Measurements from ENCODE around the gene IL2RA.

Gene IL2RA

DNA sequence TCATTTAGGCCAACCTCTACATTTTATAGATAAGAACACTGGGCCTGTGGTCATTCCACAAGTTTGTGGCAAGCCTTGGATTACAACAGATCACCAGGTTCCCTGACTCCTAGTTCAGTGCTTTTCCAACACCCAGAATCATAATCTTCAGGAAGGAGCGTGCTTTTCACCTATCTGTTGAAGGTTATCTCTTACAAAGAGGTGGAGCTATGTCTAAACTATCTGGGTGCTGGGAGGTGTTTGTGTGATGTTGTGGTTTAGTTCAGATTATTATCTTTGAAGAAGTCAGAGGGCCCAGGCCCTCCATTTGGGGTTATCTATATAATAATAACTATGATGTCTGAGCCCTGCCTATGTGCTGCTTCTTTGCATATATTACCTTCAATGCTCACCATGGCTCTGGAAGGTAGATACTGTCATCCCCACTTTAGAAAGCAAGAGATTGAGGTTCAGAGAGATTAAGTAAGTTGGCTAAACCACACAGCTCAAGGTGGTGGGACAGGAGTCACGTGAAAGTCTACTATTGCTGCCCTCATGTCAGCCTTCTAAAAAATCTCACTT is 24.0 kb downstream of the IL2RA start:
- no peak for DNase-seq (ENCODE audit: low read depth)

DNA sequence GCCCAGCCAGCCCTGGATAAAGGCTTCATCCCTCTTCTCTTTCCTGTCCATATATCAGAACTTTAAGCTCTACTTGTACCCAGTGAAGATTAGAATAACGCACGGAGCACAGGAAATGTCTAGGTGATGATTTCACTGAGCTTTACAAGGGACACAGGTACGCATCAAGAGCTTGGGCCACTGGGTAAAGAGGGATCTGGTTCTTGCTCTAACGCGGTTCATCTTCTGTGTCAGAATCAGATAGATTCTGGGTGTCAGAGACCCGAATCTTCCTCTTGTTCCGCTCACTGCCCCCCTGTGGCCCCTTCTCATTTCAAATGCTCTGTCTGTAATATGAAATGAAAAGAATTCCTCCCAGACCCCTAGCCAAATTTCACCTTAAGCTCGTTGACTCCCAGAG is 24.7 kb downstream of the IL2RA start:
- DNase-seq (ENCODE audit: low read depth), result no peak

DNA sequence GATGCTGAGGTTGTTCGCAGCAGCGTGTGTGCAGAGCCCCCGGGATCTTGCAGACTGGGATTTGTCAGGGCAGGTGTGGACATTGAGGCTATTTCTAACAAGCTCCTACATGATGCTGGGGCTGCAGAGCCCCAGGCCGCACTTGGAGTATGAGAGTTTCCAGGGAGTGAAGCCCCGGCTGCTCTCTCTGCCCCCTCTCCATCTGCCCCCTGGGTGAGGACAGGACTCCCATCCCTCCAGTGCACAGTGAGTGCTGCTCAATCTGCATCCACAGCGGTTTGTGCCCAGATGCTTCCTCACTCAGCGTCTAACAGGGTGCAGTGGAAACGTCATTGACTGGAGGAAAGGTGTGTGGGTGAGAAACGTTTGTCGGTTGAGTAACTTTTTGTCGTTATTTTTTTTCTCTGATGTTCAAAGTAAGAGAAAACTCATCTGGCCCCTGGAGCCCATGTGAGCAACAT is 25.3 kb downstream of the IL2RA start:
- DNase-seq (ENCODE audit: low read depth), result no peak

DNA sequence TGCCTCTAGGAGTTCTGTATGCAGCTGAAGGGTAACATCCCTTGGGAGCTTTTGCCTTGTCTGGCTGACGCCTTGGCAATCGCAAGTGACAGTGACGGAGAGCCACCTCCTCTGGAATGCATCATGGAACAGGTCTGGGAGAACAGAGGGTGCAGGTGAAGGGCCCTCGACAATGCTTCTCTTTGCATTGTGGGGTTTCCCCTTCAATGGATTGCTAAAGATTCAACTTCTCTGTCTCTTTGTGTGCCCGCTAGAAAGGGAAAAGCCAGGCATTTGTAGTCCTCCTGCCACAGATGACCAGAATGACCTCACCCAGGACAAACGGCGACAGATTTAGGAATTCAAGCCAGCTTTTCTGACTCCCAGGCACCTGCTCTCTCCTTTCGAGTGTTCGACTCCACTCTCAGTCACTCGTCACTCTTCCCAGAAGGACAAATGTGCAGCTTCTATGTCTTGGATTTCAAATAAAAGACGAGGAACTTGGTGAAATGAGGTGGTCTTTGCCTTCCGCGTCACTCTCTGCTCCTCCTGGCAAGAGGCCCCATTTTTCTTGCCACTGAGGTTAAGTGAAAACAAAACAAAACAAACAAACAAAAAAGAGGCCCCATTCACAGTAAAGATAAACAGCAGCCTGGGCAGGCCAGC is 26.1 kb downstream of the IL2RA start:
- no peak for DNase-seq (ENCODE audit: low read depth)

DNA sequence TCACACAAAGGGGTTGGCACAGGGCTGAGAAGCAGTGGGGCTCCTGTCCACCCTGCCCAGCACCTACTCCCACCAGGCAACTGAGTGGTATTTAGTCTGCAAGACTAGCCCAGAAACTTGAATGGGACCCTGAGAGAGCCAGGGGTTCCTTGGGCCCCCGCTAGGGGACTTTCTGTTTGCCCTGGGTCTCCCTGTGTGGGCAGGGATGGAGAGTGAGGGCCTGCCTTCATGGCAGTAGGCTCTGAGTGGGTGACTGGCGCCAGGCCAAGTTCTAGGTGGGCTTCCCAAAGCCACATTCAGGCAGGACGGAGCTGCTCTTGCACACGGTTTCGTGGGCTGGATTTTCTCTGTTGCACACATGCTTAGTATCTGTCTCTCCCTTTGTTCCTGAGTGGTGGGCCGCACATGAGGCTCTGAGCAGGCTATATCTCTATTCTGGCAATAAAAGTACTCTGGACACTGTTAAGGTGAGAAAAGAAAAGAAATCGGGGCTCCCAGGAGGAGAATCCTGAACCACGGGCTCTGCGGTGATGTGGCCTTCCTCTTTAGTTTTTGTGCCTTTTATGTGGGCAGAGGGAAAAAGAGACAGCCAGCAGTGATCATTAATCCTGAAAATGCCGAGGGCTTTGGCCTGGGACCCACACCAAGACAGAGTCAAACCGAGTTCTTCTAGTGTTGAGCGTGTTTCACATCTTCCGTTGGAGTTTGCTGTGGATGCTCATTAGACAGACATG is 26.9 kb downstream of the IL2RA start:
- DNase-seq (ENCODE audit: low read depth), result no peak

DNA sequence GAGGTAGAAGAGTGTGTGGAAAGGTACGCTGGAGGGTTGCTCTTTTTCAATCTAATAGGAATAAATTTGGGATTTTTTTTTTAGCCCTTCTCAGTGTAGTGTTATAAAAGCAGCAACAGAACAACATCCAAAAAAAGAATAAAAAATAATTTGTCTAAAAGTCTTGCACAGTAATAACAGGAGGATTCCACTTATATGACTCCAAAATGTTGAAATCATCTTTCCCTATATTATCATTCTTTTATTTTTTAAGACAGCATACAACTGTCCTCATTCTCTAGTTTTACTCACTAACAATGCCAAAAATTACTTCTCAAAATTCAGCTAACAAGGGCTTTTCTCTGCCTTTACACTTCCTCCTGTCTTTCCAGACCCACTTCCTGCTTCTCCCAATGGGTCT is 27.8 kb downstream of the IL2RA start:
- DNase-seq (ENCODE audit: low read depth), result no peak

DNA sequence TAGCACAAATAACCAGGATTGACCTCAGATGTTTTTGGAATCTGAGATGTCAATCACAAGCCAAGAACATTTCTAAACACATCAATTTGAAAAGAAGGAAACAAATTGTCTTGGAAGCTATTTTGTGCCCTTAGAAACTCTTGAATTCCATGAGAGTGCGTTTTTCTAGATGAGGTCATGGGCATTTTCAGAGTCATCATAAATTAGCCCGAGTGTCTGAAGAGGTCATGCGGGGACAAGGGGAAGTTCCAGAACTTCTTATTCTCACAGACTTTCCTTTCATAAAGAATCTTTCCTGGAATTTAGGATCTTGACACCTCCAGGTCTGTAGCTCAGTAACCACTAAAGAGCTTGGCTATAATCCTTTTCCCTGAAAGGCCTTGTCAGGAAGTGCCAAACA is 28.2 kb downstream of the IL2RA start:
- DNase-seq (ENCODE audit: low read depth), result no peak

DNA sequence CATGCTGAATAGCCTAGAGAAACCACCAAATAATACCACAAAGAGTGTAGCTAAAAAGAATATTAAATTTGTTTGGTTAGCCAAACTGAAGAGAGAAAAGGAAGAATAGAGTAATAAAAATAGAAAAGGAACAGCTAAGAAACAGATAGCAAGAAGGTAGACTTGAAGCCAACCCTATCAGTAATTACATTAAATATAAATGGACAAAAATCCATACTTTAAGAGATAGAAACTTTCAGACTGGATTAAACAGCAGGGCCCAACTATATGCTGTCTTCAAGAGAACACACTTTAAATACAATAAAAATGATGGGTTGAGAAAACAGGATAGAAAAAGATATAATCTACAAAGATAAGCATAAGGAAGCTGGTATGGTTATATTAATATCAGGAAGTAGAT is 31.2 kb downstream of the IL2RA start:
- DNase-seq (ENCODE audit: low read depth), result no peak

DNA sequence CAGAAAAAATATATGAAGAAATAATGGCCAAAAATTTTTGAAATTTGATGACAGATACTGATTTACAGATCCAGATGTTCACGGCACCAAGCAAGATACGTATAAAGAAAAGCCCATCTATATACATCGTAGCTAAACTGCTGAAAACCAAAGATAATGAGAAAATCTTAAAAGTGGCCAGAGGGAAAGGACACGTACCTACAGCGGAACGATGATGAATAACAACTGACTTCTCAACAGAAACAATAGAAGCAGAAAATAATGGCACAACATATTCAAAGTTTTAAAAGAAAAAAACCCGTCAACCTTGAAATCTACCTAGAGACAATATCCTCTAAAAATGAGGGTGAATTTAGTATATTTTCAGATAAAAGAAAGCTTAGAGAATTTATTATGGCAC is 31.9 kb downstream of the IL2RA start:
- no peak for DNase-seq (ENCODE audit: low read depth)

DNA sequence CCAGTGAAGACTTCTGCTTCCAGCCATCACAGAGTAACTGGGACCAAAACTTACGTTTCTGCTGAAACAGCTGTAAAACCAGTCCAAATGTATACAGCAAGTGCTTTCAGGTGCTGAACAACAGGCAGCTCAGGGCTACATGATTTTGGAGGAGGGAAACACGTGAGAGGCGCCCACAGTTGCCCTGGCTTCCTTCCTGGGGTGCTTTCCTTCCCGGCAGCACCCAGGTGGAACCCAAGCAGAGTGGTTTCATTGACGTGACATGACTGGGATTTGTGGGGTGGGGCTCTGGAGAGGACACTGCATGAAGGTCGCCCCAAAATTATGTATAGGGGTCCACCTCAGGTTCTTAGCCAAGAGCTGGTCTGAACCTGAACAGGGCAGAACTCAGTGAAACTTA is 34.2 kb downstream of the IL2RA start:
- DNase-seq (ENCODE audit: low read depth), result no peak

DNA sequence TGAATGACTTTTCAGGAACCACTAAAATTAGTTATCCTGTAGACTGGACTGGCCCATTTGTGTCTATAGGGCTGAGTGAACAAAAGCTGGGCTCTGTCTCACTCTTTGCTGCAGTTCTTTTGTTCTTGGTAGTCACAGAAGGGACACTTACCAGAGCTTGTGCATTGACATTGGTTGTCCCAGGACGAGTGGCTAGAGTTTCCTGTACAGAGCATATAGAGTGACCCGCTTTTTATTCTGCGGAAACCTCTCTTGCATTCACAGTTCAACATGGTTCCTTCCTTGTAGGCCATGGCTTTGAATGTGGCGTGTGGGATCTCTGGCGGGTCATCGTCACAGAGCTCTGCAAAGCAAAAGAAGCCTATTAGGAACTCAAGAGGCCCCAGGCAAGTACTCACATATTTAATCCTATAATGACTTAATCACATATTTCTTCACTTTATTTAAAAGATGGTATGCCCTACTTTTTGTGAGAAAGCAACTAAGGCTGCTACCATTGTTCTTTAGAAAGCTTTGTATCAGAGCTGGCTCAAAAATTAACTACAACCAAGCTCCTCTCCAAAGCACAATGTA is 36.4 kb downstream of the IL2RA start:
- DNase-seq (ENCODE audit: low read depth), result no peak

DNA sequence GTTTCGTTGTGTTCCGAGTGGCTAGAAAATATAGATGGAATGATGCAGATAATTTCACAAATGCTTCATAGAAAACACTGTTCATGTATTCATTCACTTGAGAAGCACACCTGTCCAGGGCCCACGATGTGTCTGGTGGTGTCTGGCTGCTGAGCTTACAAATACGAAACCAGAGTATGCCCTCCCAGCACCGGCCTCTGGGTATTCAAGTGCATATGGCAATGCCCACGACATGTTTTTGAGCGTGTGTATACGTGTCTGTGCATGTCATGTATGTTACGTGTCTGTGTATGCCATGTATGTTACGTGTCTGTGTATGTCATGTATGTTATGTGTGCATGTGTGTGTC is 37.9 kb downstream of the IL2RA start:
- DNase-seq (ENCODE audit: low read depth), result no peak

DNA sequence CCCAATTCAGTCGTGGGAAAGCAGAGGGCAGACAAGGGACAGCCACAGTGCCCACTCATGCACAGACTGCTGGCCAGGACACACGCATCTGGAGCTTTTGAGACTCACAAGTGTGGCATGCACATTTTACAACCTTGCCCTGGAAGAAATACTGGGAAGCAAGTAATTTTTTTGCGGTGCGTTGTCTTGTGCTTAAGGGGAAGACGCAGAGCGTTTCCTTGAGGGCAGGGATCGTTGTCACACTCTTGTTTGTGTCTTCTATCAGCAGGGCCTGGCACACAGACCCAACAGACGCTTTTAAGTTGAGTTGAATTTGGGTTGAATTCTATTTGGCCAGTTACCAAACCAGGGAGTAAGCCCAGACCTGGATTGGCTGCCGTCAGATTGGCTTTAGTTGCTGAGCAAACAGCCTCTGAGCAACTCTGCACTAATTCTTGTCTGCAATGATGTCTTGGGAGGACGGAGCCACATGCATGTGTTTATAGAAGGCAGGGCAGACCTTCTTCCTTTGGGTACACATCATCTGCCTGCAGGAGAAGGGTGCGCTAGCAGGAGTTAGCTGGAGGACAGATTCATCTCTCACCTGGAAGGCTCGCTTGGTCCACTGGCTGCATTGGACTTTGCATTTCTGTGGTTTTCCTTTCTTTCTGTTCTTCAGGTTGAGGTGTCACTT is 38.4 kb downstream of the IL2RA start:
- no peak for DNase-seq (ENCODE audit: low read depth)

DNA sequence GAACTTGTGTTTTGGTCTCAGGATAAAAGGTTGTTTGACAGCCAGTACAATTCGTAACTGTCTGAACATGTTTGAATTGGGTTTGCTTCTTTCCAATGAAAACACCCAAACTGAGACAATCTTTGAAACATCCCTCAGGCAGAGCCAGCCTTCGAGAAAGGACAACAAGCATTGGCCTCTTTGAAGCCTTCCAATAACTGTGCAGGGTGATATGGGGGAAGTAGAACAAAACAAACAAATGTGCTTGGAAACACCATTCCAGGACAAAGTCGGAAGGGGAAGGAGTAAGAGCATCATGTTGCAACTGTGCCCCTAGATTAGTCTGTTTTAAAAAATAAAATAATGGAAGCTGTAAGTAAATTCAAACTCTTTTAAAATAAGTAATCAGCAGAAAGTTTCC is 39.5 kb downstream of the IL2RA start:
- DNase-seq (ENCODE audit: low read depth), result no peak

DNA sequence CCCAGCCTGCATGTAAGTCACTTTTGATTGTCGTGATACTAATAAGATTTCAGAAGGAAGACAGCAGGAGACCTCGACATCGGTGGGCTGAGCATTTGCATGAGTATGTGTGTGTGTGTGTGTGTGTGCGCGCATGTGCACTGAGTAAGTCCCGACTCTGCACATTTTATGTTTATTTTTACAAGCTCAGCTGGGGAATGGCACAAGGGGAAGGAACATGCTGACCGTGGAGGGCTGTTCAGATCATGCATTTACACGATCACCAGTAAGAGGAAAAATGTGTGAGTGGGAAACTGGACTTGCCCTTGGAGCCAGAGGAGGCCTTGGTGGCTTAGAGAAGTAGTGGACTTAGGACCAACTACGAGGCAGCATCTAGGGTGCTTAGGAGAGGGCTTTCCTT is 41.3 kb downstream of the IL2RA start:
- DNase-seq (ENCODE audit: low read depth), result no peak

DNA sequence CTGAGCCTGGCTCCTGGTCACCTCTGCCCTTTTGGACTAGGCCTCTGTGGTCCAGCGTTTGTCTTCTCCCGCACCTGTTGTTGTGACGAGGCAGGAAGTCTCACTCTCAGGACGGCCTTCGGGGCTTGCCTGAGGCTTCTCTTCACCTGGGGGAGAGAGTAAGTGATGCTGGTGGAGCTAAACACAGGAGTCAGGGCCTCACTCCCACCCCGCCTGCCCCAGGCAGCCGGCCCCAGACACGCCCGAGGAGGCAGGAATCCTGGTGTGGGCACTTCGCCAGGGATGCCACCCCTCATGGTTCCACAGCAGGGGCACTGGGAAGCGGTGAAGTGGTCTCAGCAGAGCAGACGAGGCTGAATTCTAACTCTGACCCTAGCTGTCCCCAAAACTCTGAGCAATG is 42.4 kb downstream of the IL2RA start:
- no peak for DNase-seq (ENCODE audit: low read depth)

DNA sequence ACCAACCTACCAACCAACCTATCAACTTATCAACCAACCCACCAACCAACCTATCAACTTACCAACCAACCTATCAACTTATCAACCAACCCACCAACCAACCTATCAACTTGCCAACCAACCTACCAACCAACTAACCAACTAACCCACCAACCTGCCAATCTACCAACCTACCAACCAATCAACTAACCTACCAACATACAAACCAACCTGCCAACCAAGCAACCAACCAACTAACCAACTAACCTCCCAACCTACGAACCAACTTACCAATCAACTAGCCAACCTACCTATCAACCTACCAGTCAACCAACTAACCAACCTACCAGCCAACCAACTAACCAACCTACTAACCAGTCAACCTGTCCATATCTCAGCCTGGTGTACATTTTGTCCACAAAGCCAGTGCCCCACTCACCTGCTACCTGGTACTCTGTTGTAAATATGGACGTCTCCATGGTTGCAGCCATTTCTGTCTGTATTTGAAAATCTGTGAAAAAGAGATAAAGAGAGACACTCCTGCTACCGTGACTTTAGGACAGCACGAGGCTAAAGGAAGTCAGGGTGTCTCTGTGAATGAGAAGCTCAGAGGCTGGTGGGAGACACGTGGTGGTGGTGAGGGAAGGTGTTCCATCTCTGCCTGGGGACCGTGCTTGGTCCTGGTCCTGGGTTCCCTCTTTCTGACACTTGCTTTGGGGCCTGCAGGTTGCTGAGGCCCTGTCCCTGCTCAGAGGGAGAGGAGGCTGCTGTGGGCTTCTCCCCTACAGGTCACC is 43.0 kb downstream of the IL2RA start:
- no peak for DNase-seq (ENCODE audit: low read depth)

DNA sequence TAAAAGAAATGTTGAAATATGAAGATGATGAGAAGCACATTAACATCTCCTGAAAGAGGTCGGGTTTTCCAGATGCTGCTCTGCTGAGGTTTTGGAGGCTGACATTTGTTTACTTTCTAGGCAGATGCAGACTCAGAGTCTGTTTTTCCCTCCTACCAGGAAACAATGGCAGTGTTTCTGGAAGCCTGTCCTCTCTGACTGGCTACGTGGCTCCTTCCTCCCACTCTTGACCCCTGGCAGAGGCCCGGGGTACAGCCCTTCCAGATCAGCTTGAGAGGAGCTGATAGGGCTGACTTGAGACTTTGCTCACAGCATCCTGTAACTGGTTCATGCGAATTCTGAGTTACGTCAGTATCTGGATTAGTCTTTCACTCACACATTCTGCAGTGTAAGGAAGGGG is 43.7 kb downstream of the IL2RA start:
- DNase-seq (ENCODE audit: low read depth), result no peak

DNA sequence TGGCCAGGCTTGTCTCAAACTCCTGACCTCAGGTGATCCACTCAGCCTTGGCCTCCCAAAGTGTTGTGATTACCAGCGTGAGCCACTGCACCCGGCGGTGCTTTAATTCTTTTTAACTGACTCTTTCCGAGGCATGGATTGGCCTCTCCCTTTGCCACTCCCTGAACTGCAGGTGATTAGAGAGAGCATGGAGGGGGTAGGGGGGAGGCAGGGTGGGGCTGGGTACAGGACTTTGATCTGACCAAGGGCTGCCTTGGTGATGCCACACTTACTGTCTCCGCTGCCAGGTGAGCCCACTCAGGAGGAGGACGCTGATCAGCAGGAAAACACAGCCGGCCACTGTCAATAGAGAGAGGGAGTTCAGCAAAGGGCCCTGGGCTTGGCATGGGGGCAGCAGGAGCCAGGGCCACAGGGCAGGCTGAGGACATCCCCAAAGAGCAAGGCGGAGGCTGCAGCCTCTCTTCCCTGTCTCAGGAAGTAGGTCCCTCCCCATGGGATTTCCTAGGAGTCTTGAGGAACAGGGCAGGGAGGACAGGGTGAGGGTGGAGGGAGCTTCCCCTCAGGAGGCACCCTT is 44.3 kb downstream of the IL2RA start:
- DNase-seq (ENCODE audit: low read depth), result no peak

DNA sequence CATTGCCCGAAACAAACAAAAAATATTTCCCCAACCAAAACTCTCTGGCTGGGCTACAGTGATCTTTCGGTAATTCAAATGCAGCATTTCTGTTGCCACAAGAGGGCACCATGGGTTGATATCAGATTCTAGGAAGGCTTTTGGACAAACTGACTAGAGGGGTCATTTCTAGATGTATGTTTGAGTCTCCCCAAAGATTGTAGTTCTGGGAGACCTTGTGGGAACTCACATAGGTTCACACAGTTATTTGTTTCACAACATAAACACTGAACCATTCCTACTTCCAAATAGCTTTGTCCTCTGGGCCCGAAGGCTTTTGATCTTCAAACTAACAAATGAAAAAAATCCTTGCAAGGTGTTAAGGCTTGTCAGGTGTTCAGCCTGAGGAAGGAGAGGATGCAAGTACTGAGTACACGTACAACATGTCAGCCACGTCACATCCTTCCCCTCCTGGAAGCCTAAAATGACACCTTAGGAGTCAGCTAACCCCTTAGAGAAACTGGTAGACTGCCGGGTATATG is 47.9 kb downstream of the IL2RA start:
- DNase-seq (ENCODE audit: low read depth), result peak; percentile 38

DNA sequence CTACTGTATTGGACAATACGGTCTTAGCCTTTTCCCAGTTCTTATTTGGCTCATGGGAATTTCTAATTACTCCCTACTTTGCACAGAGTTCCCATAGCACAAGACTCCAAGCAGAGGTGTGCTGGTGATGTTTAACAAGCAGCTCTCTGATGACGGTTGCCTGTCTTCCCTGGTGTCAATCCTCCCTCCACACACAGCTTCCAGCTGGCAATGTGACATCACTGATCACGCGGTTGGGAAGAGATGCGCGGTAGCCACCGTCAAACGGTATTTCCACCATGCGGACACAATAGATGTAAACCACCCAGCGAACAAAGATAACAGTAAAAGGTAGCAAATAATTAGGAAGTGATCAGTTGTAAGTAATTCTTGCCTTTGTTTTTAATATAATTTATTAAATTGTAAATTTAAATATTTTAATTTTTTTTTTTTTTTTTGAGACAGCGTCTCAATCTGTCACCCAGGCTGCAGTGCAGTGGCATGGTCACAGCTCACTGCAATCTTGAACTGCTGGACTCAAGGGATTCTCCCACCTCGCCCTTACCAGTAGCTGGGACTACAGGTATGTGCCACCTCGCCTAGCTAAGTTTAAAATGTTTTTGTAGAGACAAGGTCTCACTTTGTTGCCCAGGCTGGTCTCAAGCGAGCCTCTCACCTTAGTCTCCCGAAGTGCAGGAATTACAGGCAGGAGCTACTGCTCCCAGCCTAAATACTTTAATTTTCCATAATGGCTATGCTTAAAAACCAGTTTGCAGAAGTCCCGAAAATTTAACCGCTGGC is 48.6 kb downstream of the IL2RA start:
- DNase-seq (ENCODE audit: low read depth), result no peak

Data from stromal cell of bone marrow (primary cell).